Fibroblast of lung (primary cell): Measurements from ENCODE around the gene MSANTD2.

Source experiments
- CTCF ChIP-seq, 2 donors: IDR thresholded peaks in 1 of 2; conservative IDR thresholded peaks in 1 of 2; 1 replicate in 1 of 2; 2 replicates in 1 of 2; pipeline ENCODE4 v1.5.1; 2011 to 2012; ENCODE audit warnings: low read length in 2 of 2, control low read depth in 1 of 2, inconsistent platforms in 1 of 2, low read depth in 1 of 2, mild to moderate bottlenecking in 1 of 2
- EZH2 ChIP-seq: IDR thresholded peaks from 2 replicates; pipeline ENCODE4 v1.5.1; 2012; ENCODE audit warnings: low read length, control low read depth, mild to moderate bottlenecking; ENCODE audit errors: missing control alignments

- no peak for TF ChIP-seq CTCF (conservative IDR thresholded peaks at IDR 0.05 in 1 of 2, IDR thresholded peaks at IDR 0.05 in 1 of 2; ENCODE audit: low read depth in 1 of 2, low read length in 2 of 2)
- no peak for TF ChIP-seq EZH2
Measured at GRCh38 chr11:124756033-124756752, 44.0 kb downstream of the MSANTD2 start.
